D721Med (cell line): ENCODE results near the gene NCS1.

Experiments used
- DNase-seq: peaks from one replicate; pipeline ENCODE4 v3.0.0; 2011; ENCODE audit warnings: low spot score; ENCODE audit not compliant: insufficient read length
- FAIRE-seq: peaks from 2 replicates; lab custom pipeline; 2011; peaks lifted over from hg19 to GRCh38; lab: Jason Lieb, UNC
- CTCF ChIP-seq: IDR thresholded peaks from 2 replicates; pipeline ENCODE4 v1.5.1; 2012; ENCODE audit warnings: mild to moderate bottlenecking, control low read depth; ENCODE audit not compliant: insufficient read depth; ENCODE audit errors: missing control alignments

NCS1 gene

GRCh38 chr9:130198501-130199179 lies 26.4 kb downstream of the NCS1 start:
- FAIRE-seq, result no peak
- no peak for TF ChIP-seq CTCF
- DNase-seq, result no peak

- no peak for TF ChIP-seq CTCF
- no peak for FAIRE-seq
- no peak for DNase-seq
These were observed 27.4 kb downstream of the NCS1 start for GRCh38 chr9:130199605-130200004.

GRCh38 chr9:130200038-130200849 lies 28.0 kb downstream of the NCS1 start:
- TF ChIP-seq CTCF, result no peak
- DNase-seq, result no peak
- no peak for FAIRE-seq

- DNase-seq (no peak), FAIRE-seq (no peak)
- TF ChIP-seq CTCF, result no peak
These were observed 29.2 kb downstream of the NCS1 start for GRCh38 chr9:130201399-130201873.

- DNase-seq (no peak), FAIRE-seq (no peak)
- TF ChIP-seq CTCF, result no peak
These were observed 29.8 kb downstream of the NCS1 start for GRCh38 chr9:130201974-130202373.

- TF ChIP-seq CTCF, result no peak
- FAIRE-seq (no peak), DNase-seq (no peak)
These were observed 32.1 kb downstream of the NCS1 start for GRCh38 chr9:130204341-130204740.

GRCh38 chr9:130204959-130205358 lies 32.8 kb downstream of the NCS1 start:
- no peak for TF ChIP-seq CTCF
- DNase-seq, result no peak
- no peak for FAIRE-seq
